A549 treated with DMSO at 1 μM for 4 hours (cell line): ENCODE measurements around the gene UCN. TPM values are rescaled to one million over a fixed set of nuclear protein-coding genes. Genes with fewer than 3 reads are reported as not detected.

ENCODE experiments used
- total RNA-seq: library from RNA; stranded (reverse); fragments of 200-300 nt; extraction: Qiagen RNA extraction; gene quantifications from 5 replicates; pipeline ENCODE4 v1.2.3, GENCODE V29; 2022; ENCODE audit warnings: low read depth

The UCN gene
- total RNA-seq, result 0.55 to 2.6 TPM (median 1.8 TPM) in 5 replicates

DNA sequence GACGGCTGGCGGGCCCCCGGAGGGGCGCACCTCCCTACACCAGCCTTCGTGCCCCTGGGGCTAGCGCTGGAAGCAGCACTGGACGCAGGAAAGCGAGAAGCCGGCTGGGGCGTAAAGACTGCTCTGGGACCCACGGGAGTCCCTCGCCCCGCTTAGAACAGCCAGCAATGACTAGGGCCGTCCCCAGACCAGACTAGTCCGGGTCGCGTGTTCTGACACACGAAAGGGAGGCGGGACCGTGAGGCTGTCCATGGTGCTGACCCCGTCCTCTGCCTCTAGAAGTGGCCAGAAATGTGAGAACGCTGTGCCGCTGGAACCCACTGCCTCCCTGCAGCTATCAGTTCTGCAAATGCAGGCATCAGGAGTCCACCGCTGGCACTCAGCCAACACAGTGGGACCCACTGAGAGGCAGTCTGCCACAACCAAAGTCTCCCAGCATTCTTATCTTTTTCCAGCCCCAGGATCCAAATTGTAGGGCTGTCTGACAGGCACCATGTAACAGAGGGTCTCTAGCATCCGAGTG, at the start of gene UCN:
Gene UCN, minus strand, starts transcription at position 87 of the 523 bp plus-strand sequence. CDS start 550 bp downstream, outside the sequence.

GRCh38 chr2:27356382-27357181, 48.3 kb upstream of the UCN start, which contains the start of gene GTF3C2:
TSS of gene GTF3C2 (minus strand) at chr2:27356764. CDS start at chr2:27343554, 13,210 bp downstream.

GRCh38 chr2:27322766-27323595, 14.7 kb upstream of the UCN start, which contains the start of gene MPV17:
TSS of gene MPV17 (minus strand) at chr2:27323097. CDS start at chr2:27322517, 580 bp downstream.

GRCh38 chr2:27281855-27282559, 26.2 kb downstream of the UCN start, which contains the start of gene TRIM54:
TSS of gene TRIM54 (plus strand) at chr2:27282429. CDS start at chr2:27282732, 303 bp downstream.

GRCh38 chr2:27275211-27276150, 32.8 kb downstream of the UCN start, which contains the start of gene DNAJC5G:
TSS of gene DNAJC5G (plus strand) at chr2:27275433. CDS start at chr2:27276729, 1,296 bp downstream.

DNA sequence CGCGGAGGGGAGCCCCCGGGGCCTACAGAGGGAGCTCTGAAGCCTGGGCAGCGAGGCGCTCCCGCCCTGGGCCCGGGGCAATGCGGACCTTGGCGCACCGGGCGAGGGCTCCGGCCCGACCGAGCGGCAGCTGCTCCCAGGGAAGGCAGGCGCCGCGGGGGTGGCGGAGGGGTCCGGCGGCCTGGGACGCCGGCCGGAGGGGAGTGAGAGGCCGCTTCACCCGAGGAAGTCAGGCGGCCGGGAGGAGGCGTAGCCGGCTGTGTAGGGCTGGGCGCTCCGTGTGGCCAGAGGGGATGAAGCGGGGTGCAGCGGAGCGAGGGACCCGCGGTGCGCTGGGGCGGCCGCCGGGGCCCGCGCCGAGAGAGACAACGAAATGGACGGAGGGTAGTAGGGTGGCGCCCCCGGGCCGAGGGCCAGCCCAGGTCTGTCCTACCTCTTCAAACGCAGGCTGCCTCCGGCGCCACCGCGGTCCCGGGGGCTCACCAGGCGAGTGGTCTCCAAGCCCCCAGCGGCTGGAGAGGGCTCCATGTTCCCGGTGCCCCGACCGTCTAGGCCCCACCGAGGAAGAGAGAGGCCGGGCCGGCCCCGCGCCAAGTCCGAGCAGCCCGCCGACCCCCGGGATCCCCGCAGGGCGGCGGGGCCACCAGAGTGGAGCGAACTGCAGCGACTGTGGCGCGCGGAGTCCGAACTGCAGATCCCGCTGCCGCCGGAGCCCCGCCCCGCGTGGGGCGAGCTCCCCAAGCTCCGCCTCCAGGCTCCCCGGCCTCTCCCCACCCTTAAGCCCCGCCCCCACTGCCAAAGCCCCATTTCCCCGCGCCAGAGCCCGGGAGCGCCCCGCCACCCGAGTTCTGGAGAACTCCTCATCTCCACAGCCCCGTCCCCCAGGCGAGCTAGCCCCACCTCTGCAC, 45.6 kb downstream of the UCN start, which contains the start of gene SLC30A3:
Gene SLC30A3, minus strand, starts transcription at position 669 of the 908 bp plus-strand sequence. Its CDS starts 141 bp downstream, at position 528.

Other genes starting within 250 kb of the UCN start
- gene OST4, start 236.8 kb downstream of the UCN start, total RNA-seq, result 523 to 646 TPM (median 548 TPM) in 5 replicates
- 0.23 to 0.46 TPM (median 0.31 TPM) in 4 of 5 replicates, not detected in the other for gene EMILIN1, start 229.8 kb downstream of the UCN start, total RNA-seq
- gene KHK, start 221.7 kb downstream of the UCN start, total RNA-seq, result 7.3 to 10.5 TPM (median 8.9 TPM) in 5 replicates
- 7.0 to 8.3 TPM (median 7.9 TPM) in 5 replicates for gene CGREF1, start 189.3 kb downstream of the UCN start, total RNA-seq
- 1.1 to 2.3 TPM (median 1.6 TPM) in 5 replicates for gene ABHD1, start 184.6 kb downstream of the UCN start, total RNA-seq
- gene PREB, start 173.8 kb downstream of the UCN start, total RNA-seq, result 46.9 to 72.9 TPM (median 65.1 TPM) in 5 replicates
- gene PRR30, start 169.0 kb downstream of the UCN start, total RNA-seq, result not detected in 5 replicates
- not detected in 5 replicates for gene TCF23, start 159.4 kb downstream of the UCN start, total RNA-seq
- gene ATRAID, start 96.4 kb downstream of the UCN start, total RNA-seq, result 209 to 221 TPM (median 218 TPM) in 5 replicates
- gene SLC5A6, start 96.2 kb downstream of the UCN start, total RNA-seq, result 69.7 to 82.2 TPM (median 72.3 TPM) in 5 replicates
- 55.3 to 75.8 TPM (median 62.5 TPM) in 5 replicates for gene CAD, start 91.1 kb downstream of the UCN start, total RNA-seq
- gene SLC30A3, start 45.4 kb downstream of the UCN start, total RNA-seq, result 3.2 to 4.9 TPM (median 3.7 TPM) in 5 replicates
- not detected in 5 replicates for gene DNAJC5G, start 33.0 kb downstream of the UCN start, total RNA-seq
- gene TRIM54, start 26.0 kb downstream of the UCN start, total RNA-seq, result 0.33 to 0.73 TPM (median 0.46 TPM) in 5 replicates
- 81.3 to 103 TPM (median 91.7 TPM) in 5 replicates for gene MPV17, start 14.7 kb upstream of the UCN start, total RNA-seq
- 62.4 to 67.5 TPM (median 64.5 TPM) in 5 replicates for gene GTF3C2, start 48.3 kb upstream of the UCN start, total RNA-seq
- 47.8 to 65.5 TPM (median 62.2 TPM) in 5 replicates for gene EIF2B4, start 61.9 kb upstream of the UCN start, total RNA-seq
- gene SNX17, start 62.2 kb upstream of the UCN start, total RNA-seq, result 140 to 146 TPM (median 141 TPM) in 5 replicates
- 11.6 to 14.4 TPM (median 13.7 TPM) in 5 replicates for gene ZNF513, start 72.3 kb upstream of the UCN start, total RNA-seq
- 162 to 187 TPM (median 174 TPM) in 5 replicates for gene PPM1G, start 101.1 kb upstream of the UCN start, total RNA-seq
- 125 to 146 TPM (median 134 TPM) in 5 replicates for gene NRBP1, start 120.2 kb upstream of the UCN start, total RNA-seq
- 0.43 to 1.4 TPM (median 0.75 TPM) in 5 replicates for gene KRTCAP3, start 133.9 kb upstream of the UCN start, total RNA-seq
- gene IFT172, start 181.3 kb upstream of the UCN start, total RNA-seq, result 7.4 to 13.1 TPM (median 9.8 TPM) in 5 replicates
- gene FNDC4, start 186.8 kb upstream of the UCN start, total RNA-seq, result 3.3 to 5.0 TPM (median 4.2 TPM) in 5 replicates
- 0.13 to 0.62 TPM (median 0.27 TPM) in 5 replicates for gene GCKR, start 188.4 kb upstream of the UCN start, total RNA-seq